A673 (cell line): ENCODE measurements around the gene FRMD5. TPM values are rescaled to one million over a fixed set of nuclear protein-coding genes. Genes with fewer than 3 reads are reported as not detected.

Experiments used
- BruUV-seq: library from RNA; stranded (reverse); fragments of 400-500 nt; replicated peaks from 2 replicates; lab custom pipeline; 2021; lab: Mats Ljungman, UMichigan
- CTCF ChIA-PET: fragments of 300-600 bp; sonication (Branson Sonifier 250); formaldehyde crosslinking; loops from one replicate; lab custom pipeline; 2022; ENCODE audit warnings: antibody characterized with exemption; lab: Charles Lee
- POLR2A ChIA-PET: fragments of 300-600 bp; sonication (Branson Sonifier 250); formaldehyde crosslinking; loops from one replicate; lab custom pipeline; 2022; ENCODE audit warnings: antibody characterized with exemption; ENCODE audit not compliant: low non-redundant PET; lab: Charles Lee
- DNase-seq: peaks from one replicate; pipeline ENCODE4 v3.0.0-alpha.2; 2015; ENCODE audit warnings: low spot score
- H3K27ac ChIP-seq: fragments of 200-600 bp; sonication (generic); 2 replicates; pipeline ENCODE4 v1.5.1; 2016; ENCODE audit warnings: mixed run types, low read depth, mild to moderate bottlenecking, mixed read lengths, antibody characterized with exemption, low read length; ENCODE audit not compliant: poor library complexity, severe bottlenecking
- H3K27me3 ChIP-seq: fragments of 200-600 bp; sonication (generic); replicated peaks from 2 replicates; pipeline ENCODE4 v1.6.1; 2017; ENCODE audit warnings: mixed run types, low read depth, mild to moderate bottlenecking, mixed read lengths, antibody characterized with exemption, low read length; ENCODE audit not compliant: insufficient read depth, poor library complexity
- H3K36me3 ChIP-seq: fragments of 200-600 bp; sonication (generic); 2 replicates; pipeline ENCODE4 v1.6.1; 2016; ENCODE audit warnings: mixed run types, mild to moderate bottlenecking, mixed read lengths, antibody characterized with exemption, low read length; ENCODE audit not compliant: insufficient read depth, poor library complexity, severe bottlenecking
- H3K4me1 ChIP-seq: fragments of 200-600 bp; sonication (generic); 2 replicates; pipeline ENCODE4 v1.6.1; 2017; ENCODE audit warnings: mixed run types, mild to moderate bottlenecking, mixed read lengths, antibody characterized with exemption, low read length; ENCODE audit not compliant: insufficient read depth, poor library complexity, severe bottlenecking
- H3K4me3 ChIP-seq: fragments of 200-600 bp; sonication (generic); 2 replicates; pipeline ENCODE4 v1.5.1; 2016; ENCODE audit warnings: low read depth, mixed run types, mild to moderate bottlenecking, mixed read lengths, low read length; ENCODE audit not compliant: poor library complexity, severe bottlenecking
- H3K9me3 ChIP-seq: fragments of 200-600 bp; sonication (generic); 2 replicates; pipeline ENCODE4 v1.6.1; 2016; ENCODE audit warnings: mixed run types, low read depth, mild to moderate bottlenecking, mixed read lengths, antibody characterized with exemption, low read length; ENCODE audit not compliant: poor library complexity, severe bottlenecking
- CTCF ChIP-seq: fragments of 300-800, 200-600 bp; sonication (generic); conservative IDR thresholded peaks from 2 replicates; pipeline ENCODE4 v1.5.1; 2017; ENCODE audit warnings: low read depth, mild to moderate bottlenecking, antibody characterized with exemption, low read length, moderate library complexity, mixed read lengths
- EZH2 ChIP-seq: fragments of 200-600 bp; sonication (generic); IDR thresholded peaks from 2 replicates; pipeline ENCODE4 v1.6.1; 2017; ENCODE audit warnings: borderline replicate concordance, low read depth, mild to moderate bottlenecking, mixed read lengths, antibody characterized with exemption, low read length; ENCODE audit not compliant: poor library complexity, severe bottlenecking
- intact Hi-C: fragments of 100-400 bp; cut with micrococcal nuclease; formaldehyde crosslinking; loops from one replicate; pipeline ENCODE4 v1.10.0; 2022; ENCODE audit not compliant: unreplicated experiment
- total RNA-seq: library from RNA; stranded (reverse); gene quantifications from 2 replicates; pipeline ENCODE4 v1.2.3, GENCODE V29; 2021

FRMD5 gene
- total RNA-seq, 1 experiment from 2014 or later, result 2.6 TPM

GRCh38 chr15:44015545-44016305 lies 179.3 kb downstream of the FRMD5 start:
- Histone ChIP-seq H3K36me3 (no peaks in the 10 kb centered on the region), H3K27ac (no peak overlapping the region), H3K9me3 (no peaks in the 10 kb centered on the region), H3K4me3 (no peak overlapping the region), H3K27me3 (no peaks in the 10 kb centered on the region), H3K4me1 (no peaks in the 10 kb centered on the region)
- no peak for TF ChIP-seq EZH2
- TF ChIP-seq CTCF, result no peak
- ChIA-PET CTCF (no interaction called here), POLR2A (no interaction called here)
- DNase-seq, result no peak
- intact Hi-C loops, result no loop called here
- no TSS peak for BruUV-seq

GRCh38 chr15:44011238-44011854 lies 183.7 kb downstream of the FRMD5 start:
- no peak for TF ChIP-seq EZH2
- Histone ChIP-seq H3K27ac (no peak overlapping the region), H3K36me3 (no peaks in the 10 kb centered on the region), H3K4me1 (no peaks in the 10 kb centered on the region), H3K4me3 (no peak overlapping the region), H3K27me3 (no peaks in the 10 kb centered on the region), H3K9me3 (no peaks in the 10 kb centered on the region)
- POLR2A ChIA-PET, result no interaction called here
- intact Hi-C loops, result no loop called here
- DNase-seq, result peak; percentile 22
- BruUV-seq, result no TSS peak
- CTCF ChIA-PET, result no interaction called here

- ChIA-PET POLR2A (interaction anchor here (0.6 kb wide), 2 partner anchors 27 to 135 kb away, joined by 3 read pairs; no protein-coding TSS in a partner anchor), CTCF (no interaction called here)
- intact Hi-C loops, result no loop called here
- Histone ChIP-seq H3K36me3 (no peaks in the 10 kb centered on the region), H3K27me3 (no peaks in the 10 kb centered on the region), H3K4me3 (no peak overlapping the region), H3K4me1 (no peaks in the 10 kb centered on the region), H3K27ac (no peak overlapping the region), H3K9me3 (no peaks in the 10 kb centered on the region)
- no peak for DNase-seq
- BruUV-seq, result no TSS peak
- no peak for TF ChIP-seq EZH2
- no peak for TF ChIP-seq CTCF
Measured at GRCh38 chr15:44010089-44010488, 185.0 kb downstream of the FRMD5 start.
